Jurkat, Clone E6-1 (cell line): ENCODE results near the gene CRELD2.
A peak's percentile ranks its signal among the peaks of the same experiment; 100 is the strongest.
"Not testable (repeated sequence)": the region's sequence is repeated elsewhere in the genome, so short reads cannot be mapped to it uniquely, and the experiment has no call there.

Experiments used
- DNase-seq: peaks from one replicate; pipeline ENCODE4 v3.0.0-alpha.2; 2011; ENCODE audit warnings: low read depth, low spot score
- H3K4me3 ChIP-seq: 2 replicates; pipeline ENCODE4 v1.5.1; 2011; ENCODE audit warnings: mild to moderate bottlenecking, low read length, control low read depth, moderate library complexity

Gene CRELD2

DNA sequence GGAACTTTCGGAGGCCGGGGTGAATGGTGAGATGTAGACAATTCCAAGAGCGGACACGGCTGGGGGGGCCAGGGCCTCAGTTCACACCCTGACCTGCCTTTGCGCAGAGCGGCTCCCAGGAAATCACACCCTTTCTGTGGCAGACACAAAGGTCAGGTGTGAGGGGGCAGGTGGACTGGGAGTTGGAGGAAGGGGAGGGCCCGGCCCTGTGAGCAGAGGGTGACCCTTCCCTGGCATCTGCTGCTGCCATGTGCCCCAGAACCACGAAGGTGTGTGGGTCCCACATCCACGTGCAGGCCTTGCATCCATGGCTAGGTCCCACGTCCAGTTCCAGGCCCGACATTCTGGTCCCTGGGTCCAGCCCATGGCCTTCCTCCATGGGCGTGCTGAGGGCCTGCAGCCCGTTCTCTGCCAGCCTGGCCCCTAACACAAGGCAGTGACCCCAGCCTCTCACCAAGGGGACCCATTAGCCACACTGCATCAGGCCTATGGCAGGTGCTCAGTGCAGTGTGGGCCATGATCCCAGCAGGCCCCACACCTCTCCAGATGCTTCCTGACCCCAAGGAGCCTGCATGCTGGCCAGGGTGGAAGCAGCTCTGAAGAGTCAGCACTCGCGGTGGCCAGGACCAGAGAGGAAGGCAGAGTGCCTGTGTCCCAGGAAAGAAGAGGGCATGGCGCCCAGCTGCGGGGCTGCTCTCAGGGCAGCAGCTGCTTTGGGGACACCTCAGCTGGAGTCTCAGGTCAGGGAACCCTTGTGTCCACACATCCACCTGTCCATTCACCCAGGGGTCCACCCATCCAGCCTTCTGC, 23.3 kb downstream of the CRELD2 start:
- DNase-seq, result no peak
- no peak overlapping the region for H3K4me3 ChIP-seq

DNA sequence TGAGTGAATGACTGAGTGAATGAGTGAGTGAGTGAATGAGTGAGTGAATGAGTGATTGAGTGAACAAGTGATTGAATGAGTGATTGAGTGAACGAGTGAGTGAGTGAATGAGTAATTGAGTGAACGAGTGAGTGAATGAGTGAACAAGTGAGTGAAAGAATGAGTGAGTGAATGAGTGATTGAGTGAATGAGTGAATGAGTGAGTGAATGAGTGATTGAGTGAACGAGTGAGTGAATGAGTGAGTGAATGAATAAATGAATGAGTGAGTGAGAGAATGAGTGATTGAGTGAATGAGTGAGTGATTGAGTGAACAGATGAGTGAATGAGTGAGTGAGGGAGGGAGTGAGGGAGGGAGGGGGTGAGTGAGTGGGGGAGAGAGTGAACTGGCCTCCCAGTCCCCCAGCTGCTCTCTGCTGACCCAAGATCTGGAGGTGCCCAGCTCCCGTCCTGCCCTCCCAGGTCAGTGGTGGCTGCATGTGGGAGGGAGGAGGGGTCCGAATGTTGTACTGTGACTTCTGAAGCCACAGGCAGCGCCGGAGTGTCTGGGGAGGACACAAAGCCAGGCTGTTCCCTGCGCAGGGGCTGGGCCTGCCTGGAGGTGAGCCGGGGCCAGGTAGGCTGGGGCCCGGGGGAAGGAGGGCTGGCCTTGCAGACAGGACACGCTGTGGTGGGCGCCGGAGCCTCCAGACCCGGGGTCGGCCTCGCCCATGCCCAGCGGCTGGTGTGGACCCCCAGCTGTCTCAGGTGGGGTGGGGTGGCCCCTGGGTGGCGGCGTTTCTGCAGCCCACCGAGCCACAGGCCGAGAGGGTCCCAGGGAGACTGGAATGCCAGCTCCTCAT, 24.4 kb downstream of the CRELD2 start:
- DNase-seq, result no peak
- H3K4me3 ChIP-seq, result no peak overlapping the region

DNA sequence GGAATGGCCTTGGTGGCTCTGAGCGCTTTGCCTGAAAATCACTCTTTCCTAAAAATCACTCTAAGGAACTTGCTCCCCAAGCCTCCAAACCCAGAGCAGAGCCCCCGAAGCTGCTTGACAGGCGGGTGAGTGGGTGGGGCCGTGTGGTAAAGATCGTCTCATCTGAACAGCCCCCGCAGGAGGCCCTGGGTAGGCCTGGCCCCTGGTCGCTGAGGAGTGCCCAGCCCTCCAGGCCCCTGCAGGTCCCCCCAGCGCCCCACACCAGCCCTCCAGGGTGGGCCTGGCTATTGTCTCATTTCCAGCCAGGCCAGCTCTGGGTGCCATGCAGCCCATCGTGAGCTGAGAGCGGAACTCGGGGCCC, 25.0 kb downstream of the CRELD2 start:
- DNase-seq, result no peak
- H3K4me3 ChIP-seq, result no peak overlapping the region

DNA sequence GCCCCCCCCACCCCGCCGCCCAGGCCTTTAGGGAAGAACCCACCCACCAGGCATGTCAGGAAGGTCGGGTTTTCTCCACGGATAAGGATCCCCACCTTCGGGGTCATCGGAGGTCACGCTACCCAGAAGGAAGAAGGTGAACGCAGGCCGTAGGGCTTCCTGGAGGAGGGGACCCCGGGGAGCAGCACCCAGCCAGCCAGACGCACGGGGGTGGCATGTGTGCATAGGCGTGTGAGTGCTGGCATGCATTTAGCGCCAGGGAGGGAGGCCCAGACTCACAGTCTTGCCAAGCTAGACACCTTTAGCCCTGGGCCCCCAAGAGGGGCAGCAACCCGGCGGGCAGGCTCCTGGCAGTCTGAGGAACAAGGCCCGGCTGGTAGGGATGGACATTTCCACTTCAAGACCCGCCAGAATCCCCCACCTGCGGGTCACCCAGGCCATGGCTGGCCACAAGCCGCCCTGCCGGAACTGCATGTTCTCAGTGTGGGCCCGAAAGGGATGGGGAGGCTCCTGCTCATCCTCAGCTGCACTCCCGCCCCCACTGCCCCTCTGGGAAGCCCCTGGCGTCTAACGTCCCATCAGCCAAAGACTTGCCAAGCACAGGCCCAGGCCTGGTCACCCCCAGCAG, 25.5 kb downstream of the CRELD2 start:
- DNase-seq, result no peak
- H3K4me3 ChIP-seq, result no peak overlapping the region

DNA sequence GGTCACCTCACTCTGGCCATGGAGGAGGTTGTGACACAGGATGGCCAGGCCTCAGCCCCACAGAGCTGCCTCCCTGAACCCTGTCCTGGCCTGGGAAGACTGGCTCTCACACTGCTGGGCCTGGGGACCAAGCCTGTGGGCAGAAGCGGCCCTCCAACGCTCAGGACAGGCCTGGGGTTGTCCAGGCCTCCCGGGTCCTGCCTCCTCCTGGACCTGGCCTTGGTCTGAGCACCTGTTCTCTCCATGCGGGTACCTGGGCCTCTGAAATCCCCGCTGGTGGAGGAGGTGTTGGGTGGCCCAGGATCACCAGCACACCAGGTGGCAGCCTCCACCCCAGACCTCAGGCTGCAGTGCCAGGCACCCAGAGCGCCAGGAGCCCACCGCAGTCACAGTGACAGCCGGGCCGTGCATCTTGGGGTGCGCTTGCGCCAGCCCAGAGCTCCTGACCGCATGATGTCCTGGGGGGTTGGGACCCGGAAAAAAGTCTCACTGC, 26.0 kb downstream of the CRELD2 start:
- DNase-seq, result no peak
- H3K4me3 ChIP-seq, result no peak overlapping the region

DNA sequence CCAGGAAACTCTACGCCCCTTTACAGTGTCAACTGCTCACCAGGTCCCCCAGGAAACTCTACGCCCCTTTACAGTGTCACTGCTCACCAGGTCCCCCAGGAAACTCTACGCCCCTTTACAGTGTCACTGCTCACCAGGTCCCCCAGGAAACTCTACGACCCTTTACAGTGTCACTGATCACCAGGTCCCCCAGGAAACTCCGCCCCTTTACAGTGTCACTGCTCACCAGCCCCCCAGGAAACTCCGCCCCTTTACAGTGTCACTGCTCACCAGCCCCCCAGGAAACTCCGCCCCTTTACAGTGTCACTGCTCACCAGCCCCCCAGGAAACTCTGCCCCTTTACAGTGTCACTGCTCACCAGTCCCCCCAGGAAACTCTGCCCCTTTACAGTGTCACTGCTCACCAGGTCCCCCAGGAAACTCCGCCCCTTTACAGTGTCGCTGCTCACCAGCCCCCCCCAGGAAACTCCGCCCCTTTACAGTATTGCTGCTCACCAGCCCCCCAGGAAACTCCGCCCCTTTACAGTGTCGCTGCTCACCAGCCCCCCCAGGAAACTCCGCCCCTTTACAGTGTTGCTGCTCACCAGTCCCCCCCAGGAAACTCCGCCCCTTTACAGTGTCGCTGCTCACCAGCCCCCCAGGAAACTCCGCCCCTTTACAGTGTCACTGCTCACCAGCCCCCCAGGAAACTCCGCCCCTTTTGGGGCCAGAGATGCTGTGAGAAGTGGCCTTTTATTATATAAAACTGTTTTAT, 26.8 kb downstream of the CRELD2 start:
- not testable (repeated sequence) for H3K4me3 ChIP-seq
- peak; percentile 74 for DNase-seq

DNA sequence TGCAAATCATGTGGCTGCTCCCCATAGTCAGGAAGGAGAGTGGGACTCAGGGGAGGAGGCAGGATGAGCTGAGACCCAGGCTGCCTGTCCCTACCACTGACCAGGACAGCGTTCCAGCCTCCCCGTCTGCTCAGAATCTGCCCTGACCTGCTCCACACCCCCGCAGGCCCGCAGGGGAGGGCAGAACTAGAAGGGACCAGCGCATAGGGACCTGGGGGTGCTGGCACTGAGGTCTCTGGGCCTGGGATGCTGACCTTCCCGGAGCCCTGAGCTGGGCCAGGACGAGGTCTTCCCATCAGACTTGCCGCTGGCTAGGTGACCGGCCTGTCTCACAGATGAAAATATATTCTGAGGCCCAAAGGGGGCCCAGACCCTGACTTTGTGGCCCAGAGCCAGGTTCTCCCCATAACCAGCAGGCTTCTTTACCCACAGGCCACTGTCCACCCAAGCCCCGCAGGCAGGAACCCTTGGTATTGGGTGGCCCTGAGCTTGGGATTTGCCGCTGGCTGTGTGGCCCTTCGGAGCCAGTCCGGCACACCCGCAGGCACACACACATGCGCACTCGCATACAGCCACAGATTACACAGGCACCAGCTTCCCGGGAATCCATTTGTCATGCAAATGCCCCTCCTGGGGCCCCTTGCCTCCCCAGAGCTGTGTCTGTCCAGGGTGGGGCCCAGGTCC, 28.3 kb downstream of the CRELD2 start:
- no peak for DNase-seq
- H3K4me3 ChIP-seq, result no peak overlapping the region

DNA sequence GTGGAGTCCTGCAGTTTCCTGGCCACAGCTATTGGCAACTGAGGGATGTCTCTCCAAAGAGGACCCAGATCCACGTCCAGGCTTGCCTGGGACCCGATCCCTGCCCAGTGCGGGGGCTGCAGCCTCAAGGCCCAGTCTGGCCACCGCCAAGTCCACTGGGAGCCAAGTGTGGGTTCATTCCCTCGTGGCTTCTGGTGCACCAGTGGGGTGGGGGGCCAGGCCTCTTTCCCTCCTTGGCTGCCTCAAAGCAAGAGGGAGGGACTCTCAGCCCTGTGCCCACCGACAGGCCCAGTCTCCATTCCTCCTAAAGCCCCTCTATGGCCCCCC, 28.8 kb downstream of the CRELD2 start:
- no peak for DNase-seq

DNA sequence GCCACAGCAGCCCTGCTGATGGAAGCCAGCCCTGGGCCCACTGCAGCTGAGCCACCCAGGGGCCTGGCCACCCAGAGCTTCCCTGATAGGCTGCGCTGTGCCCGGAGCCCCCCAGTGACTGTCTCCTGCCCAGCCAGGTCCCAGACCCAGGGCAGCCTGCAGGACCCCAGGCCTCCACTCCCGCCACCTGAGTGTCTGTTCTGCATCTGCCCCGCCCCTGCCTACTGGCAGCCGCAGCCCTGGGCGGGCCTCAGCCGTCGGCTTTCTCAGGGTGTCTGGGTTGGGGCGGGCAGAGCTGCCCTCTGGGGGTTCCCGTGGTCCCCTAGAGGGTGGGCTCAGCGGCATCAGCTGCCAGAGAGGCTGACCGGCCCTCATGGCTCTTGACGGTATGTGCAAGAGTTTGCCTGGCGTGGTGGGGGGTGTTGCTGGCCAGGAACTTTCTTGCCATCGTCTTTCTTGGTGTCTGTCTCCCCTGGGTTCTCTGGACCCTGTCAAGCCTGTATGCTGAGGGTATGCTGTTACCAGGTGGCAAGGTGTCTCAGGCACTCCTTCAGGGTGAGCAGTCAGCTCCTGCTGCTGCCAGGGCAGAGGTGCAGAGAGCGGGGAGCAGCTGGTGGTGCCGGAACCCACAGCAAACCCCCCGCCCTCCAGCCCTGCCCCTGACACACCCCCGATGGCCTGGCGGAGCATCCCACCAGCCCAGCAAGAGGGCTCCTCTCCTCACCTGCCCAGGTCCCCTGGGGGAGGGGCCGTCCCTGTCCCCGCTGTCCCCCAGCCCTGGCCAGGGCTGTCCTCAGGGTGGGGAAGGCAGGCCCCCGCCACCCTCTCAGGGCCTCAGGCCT, 29.9 kb downstream of the CRELD2 start:
- no peak for DNase-seq
- no peak overlapping the region for H3K4me3 ChIP-seq

More for the DNA sequence above, 28.8 kb downstream of the CRELD2 start:
- H3K4me3 ChIP-seq, result no peak overlapping the region

DNA sequence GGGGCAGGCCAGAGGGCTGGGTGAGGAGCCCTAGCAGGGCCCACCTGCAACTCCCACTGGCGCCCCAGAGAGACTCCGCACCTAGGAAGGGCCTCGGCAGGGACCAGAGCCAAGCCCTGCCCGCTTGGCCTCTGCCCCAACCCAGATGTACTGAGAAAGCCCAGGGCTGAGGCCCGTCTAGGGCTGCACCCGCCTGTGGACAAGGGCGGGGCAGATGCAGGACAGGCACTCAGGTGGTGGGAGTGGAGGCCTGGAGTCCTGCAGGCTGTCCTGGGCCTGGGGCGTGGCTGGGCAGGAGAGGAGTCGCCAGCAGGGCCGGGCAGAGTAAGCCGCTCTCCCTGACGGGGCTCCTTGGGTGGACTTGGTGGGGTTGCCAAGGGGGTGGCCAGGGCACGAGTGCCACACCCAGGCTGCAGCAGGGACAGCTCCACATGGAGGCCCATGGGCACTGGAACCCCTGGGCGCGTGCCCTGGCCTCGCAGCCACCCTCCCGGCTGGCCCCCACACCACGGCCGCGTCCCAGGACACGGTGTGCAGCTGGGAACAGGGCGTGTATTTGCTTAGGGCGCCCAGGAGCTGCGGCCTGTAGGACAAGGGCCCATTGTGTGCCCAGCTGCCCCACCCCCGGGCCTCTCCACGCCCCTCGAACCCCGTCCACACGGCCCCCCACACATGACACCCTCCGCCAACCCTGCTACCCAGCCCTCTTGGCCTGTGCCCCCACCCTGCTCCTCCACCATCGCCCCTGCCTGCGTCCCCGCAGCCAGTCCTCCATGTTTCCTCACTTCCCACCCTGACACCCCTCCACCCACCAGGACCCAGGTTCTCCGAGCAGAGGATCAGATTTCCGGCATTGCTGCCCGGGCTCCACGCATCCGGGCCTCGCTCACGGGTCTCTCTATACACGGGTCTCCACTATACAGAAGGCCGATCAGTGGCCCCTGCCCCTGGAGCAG, 30.8 kb downstream of the CRELD2 start:
- H3K4me3 ChIP-seq, result no peak overlapping the region
- DNase-seq, result no peak

DNA sequence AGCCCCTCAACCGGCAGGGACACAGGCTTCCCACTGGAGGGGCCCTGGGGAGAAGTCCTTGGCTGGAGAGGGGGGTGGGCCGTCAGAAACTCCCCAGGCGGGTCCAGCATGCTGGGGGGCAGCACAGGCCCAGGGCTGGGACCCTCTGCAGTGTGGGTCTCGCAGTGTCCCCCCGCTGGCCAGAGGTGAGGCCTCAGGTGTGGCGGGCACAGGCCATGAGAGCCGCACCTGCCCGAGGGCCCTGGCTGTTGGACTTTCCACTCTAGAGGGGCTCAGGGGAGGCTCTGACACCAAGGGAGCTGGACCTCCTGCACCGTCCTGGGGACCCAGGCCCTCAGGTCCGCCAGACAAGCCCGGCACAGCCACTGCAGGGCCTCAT, 31.5 kb downstream of the CRELD2 start:
- H3K4me3 ChIP-seq, result no peak overlapping the region
- DNase-seq, result no peak

DNA sequence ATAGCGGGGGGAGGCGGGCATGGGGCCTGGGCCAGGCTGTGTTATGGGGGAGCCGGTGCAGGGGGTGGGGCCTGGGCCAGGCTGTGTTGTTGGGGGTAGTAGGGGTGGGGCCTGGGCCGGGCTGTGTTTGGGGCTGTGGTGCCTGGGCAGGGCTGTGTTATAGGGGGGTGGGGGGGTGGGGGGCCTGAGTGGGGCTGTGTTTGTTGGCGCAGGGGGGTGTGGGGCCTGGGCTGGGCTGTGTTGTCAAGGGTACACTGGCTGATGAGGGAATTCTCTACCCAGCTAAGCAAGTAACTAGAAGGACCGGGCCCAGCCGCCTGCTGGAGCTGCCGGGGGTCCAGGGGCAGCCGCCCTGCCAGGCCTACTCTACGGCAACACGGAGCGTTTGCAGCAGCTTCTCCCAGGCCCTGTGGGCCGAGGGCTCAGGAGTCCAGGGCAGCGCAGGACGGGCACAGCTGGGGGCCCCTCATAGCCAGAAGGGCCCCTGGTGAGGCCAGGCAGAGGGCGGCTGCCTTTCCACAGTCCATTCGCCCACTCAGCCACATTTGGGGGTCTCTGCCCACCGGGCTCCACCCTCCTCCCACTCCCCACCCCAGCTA, 32.1 kb downstream of the CRELD2 start:
- H3K4me3 ChIP-seq, result no peak overlapping the region
- DNase-seq, result no peak

DNA sequence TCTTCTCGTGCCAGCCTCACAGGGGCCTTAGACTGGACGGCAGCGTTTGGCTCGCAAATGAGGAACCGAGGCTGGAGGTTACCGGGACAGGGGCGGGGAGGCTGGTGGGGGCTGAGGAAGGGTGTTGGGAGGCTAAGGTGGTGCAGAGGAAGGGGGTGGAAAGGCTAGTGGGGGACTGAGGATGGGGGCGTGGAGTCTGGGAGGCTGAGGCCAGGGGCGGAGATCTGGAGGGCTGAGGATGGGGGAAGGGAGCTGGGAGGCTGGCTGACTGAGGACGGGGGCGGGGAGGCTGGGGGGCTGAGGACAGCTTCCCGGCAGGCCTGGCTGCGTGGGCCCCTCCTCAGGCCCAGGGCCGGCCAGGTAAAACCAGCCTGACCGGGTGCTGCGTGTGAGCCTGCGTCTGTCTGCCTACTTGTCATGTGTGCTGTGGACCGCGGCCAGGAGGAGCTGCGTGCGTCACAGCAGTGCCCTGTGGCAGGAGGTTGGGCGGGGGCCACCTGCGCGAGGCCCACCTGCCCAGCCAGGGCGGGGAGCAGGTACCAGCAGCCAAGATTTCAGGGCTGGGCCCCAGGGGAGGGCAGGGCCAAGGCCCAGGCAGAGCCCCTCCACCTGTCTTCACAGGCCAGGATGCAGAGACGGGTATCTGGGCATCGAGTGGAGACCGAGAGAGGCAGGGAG, 32.7 kb downstream of the CRELD2 start:
- no peak for DNase-seq
- no peak overlapping the region for H3K4me3 ChIP-seq

DNA sequence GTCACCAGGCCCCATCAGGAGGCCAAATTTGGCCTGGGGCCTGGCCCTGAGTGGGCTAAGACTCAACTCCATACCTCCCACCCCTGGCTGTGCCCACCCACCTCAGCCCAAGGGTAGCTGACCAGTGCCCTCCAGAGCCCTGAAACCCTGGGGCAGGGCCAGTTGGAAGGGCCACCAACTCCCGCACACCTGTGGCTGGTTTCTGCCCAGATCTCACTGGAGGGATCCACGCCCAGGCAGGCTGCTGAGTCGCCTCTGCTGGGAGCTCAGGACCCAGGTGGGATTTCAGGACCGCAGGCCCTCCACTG, 33.2 kb downstream of the CRELD2 start:
- H3K4me3 ChIP-seq, result no peak overlapping the region

DNA sequence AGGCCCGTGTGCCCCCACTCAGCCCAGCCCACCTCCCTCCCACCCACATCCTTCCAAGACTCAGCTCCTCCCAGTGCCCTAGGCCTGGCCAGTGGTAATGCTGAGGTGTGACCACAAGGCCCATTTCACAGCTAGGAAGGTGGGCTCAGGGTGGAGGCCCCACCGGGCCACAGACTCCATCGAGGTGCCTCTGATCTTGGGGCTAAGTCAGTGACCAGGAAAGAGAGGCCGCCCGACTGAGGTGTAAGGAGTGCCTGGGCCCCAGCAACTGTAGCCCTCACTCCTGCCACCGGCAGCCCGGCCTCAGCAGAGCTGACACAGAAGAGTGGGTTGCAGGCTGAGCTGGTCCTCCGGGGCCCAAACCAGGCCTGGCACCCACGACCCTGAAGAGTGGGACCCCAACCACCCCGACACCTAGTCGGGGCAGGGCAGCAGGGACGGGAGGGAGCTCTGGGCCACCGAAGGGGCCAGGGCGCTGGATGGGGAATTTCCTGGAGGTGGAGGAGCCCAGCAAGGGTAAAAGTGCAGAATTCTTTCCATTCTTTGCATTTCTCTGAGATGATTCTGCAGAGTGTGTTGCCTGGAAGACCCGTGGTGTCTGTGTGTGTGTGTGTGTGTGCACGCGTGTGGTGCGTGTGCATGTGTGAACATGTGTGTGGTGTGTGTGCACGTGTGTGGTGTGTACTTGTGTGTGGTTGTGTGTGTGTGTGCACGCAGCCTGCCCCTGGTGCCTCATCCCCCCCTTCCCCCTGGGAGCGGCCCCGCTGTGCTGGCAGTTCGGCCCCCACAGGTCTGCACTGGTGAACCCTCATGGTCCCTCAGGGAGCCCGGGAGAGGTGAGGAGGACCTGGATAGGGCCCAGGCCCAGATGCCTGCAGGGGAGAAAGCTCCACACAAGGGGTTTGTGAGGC, 33.8 kb downstream of the CRELD2 start:
- DNase-seq, result no peak
- no peak overlapping the region for H3K4me3 ChIP-seq

More for the DNA sequence above, 33.2 kb downstream of the CRELD2 start:
- DNase-seq, result no peak
